Glutamatergic neuron (in vitro differentiated cells): ENCODE data around the gene OR6F1. TPM values are rescaled to one million over a fixed set of nuclear protein-coding genes. Genes with fewer than 3 reads are reported as not detected.
"Not testable (repeated sequence)": the region's sequence is repeated elsewhere in the genome, so short reads cannot be mapped to it uniquely, and the experiment has no call there.

Experiments used
- DNase-seq: peaks from one replicate; pipeline ENCODE4 v3.0.0; 2022
- H3K27ac Mint-ChIP-seq: one replicate; pipeline ENCODE4 v1.8.0; 2020; ENCODE audit warnings: mild to moderate bottlenecking, mixed read lengths, inconsistent platforms; ENCODE audit not compliant: unreplicated experiment
- H3K27me3 Mint-ChIP-seq: one replicate; pipeline ENCODE4 v1.8.0; 2020; ENCODE audit warnings: mild to moderate bottlenecking, moderate library complexity, mixed read lengths, inconsistent platforms; ENCODE audit not compliant: unreplicated experiment
- H3K36me3 Mint-ChIP-seq: one replicate; pipeline ENCODE4 v1.8.0; 2020; ENCODE audit warnings: mild to moderate bottlenecking, mixed read lengths, inconsistent platforms; ENCODE audit not compliant: unreplicated experiment
- H3K4me1 Mint-ChIP-seq: one replicate; pipeline ENCODE4 v1.8.0; 2020; ENCODE audit warnings: mild to moderate bottlenecking, low read depth, mixed read lengths, inconsistent platforms; ENCODE audit not compliant: unreplicated experiment
- H3K4me3 Mint-ChIP-seq: one replicate; pipeline ENCODE4 v1.8.0; 2020; ENCODE audit warnings: mild to moderate bottlenecking, mixed read lengths, inconsistent platforms; ENCODE audit not compliant: unreplicated experiment
- H3K9me3 Mint-ChIP-seq: one replicate; pipeline ENCODE4 v1.8.0; 2020; ENCODE audit warnings: mild to moderate bottlenecking, moderate library complexity, mixed read lengths, inconsistent platforms; ENCODE audit not compliant: unreplicated experiment
- CTCF ChIP-seq: fragments of 200-600 bp; sonication (generic); IDR thresholded peaks from one replicate; pipeline ENCODE4 v1.5.0; 2021; ENCODE audit not compliant: partially characterized antibody, unreplicated experiment
- total RNA-seq: library from RNA; stranded (reverse); fragmentation: NEBNext Ultra II Directional; extraction: Animal tissue kit (Norgen Biotek cat#: 25700); gene quantifications from one replicate; pipeline ENCODE4 v1.2.1, GENCODE V29; 2021; ENCODE audit not compliant: unreplicated experiment

Gene OR6F1
- total RNA-seq, 1 donor from 2014 or later, result not detected

GRCh38 chr1:247746391-247746935 lies 30.0 kb upstream of the OR6F1 start:
- H3K27me3 Mint-ChIP-seq, result no peaks in the 10 kb centered on the region
- H3K27ac Mint-ChIP-seq, result no peak overlapping the region
- TF ChIP-seq CTCF, result no peak
- H3K4me1 Mint-ChIP-seq, result no peaks in the 10 kb centered on the region
- peaks cover 3% of the 10 kb centered on the region for H3K9me3 Mint-ChIP-seq
- H3K36me3 Mint-ChIP-seq, result peaks cover 7% of the 10 kb centered on the region
- DNase-seq, result no peak
- H3K4me3 Mint-ChIP-seq, result no peak overlapping the region

DNA sequence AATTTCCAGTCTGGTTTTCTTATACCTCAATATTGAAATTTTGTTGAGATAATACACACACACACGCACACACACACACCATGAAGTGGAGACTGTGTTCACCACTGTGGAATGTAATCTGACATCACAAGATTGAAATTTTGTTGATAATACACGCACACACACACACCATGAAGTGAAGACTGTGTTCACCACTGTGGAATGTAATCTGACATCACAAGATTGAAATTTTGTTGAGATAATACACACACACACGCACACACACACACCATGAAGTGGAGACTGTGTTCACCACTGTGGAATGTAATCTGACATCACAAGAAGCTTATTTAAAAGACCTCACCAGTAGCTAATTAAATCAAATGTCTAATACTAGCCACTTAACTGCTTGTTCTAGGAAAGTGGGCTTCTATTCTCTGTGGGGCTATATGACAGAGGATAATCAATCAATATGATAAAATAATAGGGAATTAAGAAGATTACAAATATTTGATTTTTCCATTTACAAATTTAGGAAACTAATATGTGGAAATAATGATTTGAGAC lies 25.8 kb upstream of the OR6F1 start:
- DNase-seq, H3K4me1 Mint-ChIP-seq, H3K27ac Mint-ChIP-seq: not testable (repeated sequence)

DNA sequence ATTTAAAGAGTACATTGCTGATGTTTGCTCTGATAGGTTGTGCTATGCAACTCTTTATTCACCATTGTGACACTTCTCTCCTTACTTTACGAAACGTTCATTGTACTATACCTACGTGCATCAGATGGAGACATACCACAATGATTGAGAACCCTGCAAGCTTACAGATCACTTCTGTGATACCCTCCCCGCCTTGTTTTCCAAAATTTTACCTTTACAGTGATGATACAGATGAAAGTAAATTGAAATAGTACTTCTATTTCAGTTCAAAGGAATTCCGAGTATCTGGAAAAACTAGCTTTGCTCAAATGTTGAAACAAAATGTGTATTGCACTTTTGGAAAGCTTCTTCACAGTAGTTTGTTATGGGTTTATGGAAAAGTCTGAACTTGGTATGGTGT lies 25.3 kb upstream of the OR6F1 start:
- H3K27ac Mint-ChIP-seq, result no peak overlapping the region
- H3K9me3 Mint-ChIP-seq, result no peaks in the 10 kb centered on the region
- no peaks in the 10 kb centered on the region for H3K27me3 Mint-ChIP-seq

More for the DNA sequence above, 25.8 kb upstream of the OR6F1 start:
- not testable (repeated sequence) for H3K27me3 Mint-ChIP-seq, H3K4me3 Mint-ChIP-seq, H3K36me3 Mint-ChIP-seq, H3K9me3 Mint-ChIP-seq

GRCh38 chr1:247740721-247741120 lies 24.3 kb upstream of the OR6F1 start:
- Mint-ChIP-seq H3K9me3 (no peaks in the 10 kb centered on the region), H3K4me3 (no peak overlapping the region), H3K27ac (no peak overlapping the region), H3K36me3 (no peaks in the 10 kb centered on the region), H3K27me3 (no peaks in the 10 kb centered on the region), H3K4me1 (no peaks in the 10 kb centered on the region)
- no peak for DNase-seq
- no peak for TF ChIP-seq CTCF

More for the DNA sequence above, 25.3 kb upstream of the OR6F1 start:
- Mint-ChIP-seq H3K4me1 (no peaks in the 10 kb centered on the region), H3K4me3 (no peak overlapping the region), H3K36me3 (no peaks in the 10 kb centered on the region)
- no peak for TF ChIP-seq CTCF
- no peak for DNase-seq

DNA sequence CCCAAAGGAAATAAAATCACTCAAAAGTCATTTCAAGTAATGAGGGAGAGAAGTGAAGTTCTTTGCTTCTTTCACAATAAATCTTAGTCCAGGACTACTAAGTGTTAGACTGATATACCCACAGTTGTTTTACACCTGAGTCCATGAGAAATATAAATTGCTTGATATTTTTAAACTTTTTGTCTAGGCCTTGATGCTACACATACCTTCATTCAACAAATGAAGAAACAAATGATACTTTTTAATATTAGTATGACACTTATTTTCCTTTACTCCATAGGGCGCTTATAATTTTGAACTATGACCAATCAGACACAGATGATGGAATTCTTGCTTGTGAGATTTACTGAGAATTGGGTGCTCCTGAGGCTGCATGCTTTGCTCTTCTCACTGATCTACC lies 21.9 kb upstream of the OR6F1 start, which contains the start of gene OR14K1:
OR14K1 (plus strand) TSS at position 301 of the 400 bp plus-strand sequence; CDS start at position 301, 0 bp downstream.
- H3K4me1 Mint-ChIP-seq, result no peaks in the 10 kb centered on the region
- no peak within 1 kb of the TSS for H3K27ac Mint-ChIP-seq
- TF ChIP-seq CTCF, result no peak
- no peaks in the 10 kb centered on the region for H3K9me3 Mint-ChIP-seq
- H3K4me3 Mint-ChIP-seq, result no peak within 1 kb of the TSS
- no peaks in the 10 kb centered on the region for H3K36me3 Mint-ChIP-seq
- DNase-seq, result no peak
- H3K27me3 Mint-ChIP-seq, result no peaks in the 10 kb centered on the region
